Panc1 (cell line): ENCODE data around the gene SOX1. TPM values are rescaled to one million over a fixed set of nuclear protein-coding genes. Genes with fewer than 3 reads are reported as not detected.

Experiments used
- ATAC-seq: fragments of 200-7000 bp; cut with Tn5 transposase; 2 replicates; pipeline ENCODE4 v1.9.1; 2020; ENCODE audit warnings: mild to moderate bottlenecking, moderate library complexity
- BruUV-seq: library from RNA; stranded (reverse); fragments of 400-500 nt; replicated peaks from 2 replicates; lab custom pipeline; 2021; lab: Mats Ljungman, UMichigan
- CTCF ChIA-PET: fragments of 300-600 bp; sonication (Branson Sonifier 250); formaldehyde crosslinking; loops from one replicate; lab custom pipeline; 2022; ENCODE audit warnings: antibody characterized with exemption; lab: Charles Lee
- POLR2A ChIA-PET: fragments of 300-600 bp; sonication (Branson Sonifier 250); formaldehyde crosslinking; loops from one replicate; lab custom pipeline; 2022; ENCODE audit warnings: antibody characterized with exemption; lab: Charles Lee
- DNase-seq: peaks from one replicate; pipeline ENCODE4 v3.0.0-alpha.2; 2010; ENCODE audit warnings: low read depth, low spot score
- H3K27ac ChIP-seq: 2 replicates; pipeline ENCODE4 v1.5.1; 2011; ENCODE audit warnings: mild to moderate bottlenecking, low read length, inconsistent platforms
- H3K27me3 ChIP-seq: fragments of 200-500 bp; sonication (Bioruptor generic); 2 replicates; pipeline ENCODE4 v1.6.0; 2014; ENCODE audit warnings: low read length, inconsistent platforms; ENCODE audit not compliant: control insufficient read depth, insufficient read depth
- H3K36me3 ChIP-seq: fragments of 200-500 bp; sonication (Bioruptor generic); 2 replicates; pipeline ENCODE4 v1.5.1; 2014; ENCODE audit warnings: inconsistent platforms, mild to moderate bottlenecking, low read length, moderate library complexity; ENCODE audit not compliant: control insufficient read depth, insufficient read depth
- H3K4me1 ChIP-seq: 2 replicates; pipeline ENCODE4 v1.5.1; 2011; ENCODE audit warnings: inconsistent platforms, mild to moderate bottlenecking, low read length, moderate library complexity; ENCODE audit not compliant: control insufficient read depth, insufficient read depth
- H3K4me3 ChIP-seq, 2 experiments: 2 replicates each; pipeline ENCODE4 v1.5.1; 2011 to 2012; ENCODE audit warnings: low read depth in 2 of 2, low read length in 2 of 2, mild to moderate bottlenecking in 2 of 2, inconsistent platforms in 1 of 2, moderate library complexity in 1 of 2
- H3K9me3 ChIP-seq: fragments of 200-500 bp; sonication (Bioruptor generic); 2 replicates; pipeline ENCODE4 v1.5.1; 2014; ENCODE audit warnings: low read depth, mild to moderate bottlenecking, inconsistent platforms, low read length, moderate library complexity; ENCODE audit not compliant: control insufficient read depth, insufficient read depth
- CTCF ChIP-seq: fragments of 450-650 bp; IDR thresholded peaks from 2 replicates; pipeline ENCODE4 v1.5.1; 2017; ENCODE audit warnings: mild to moderate bottlenecking
- POLR2AphosphoS5 ChIP-seq: IDR thresholded peaks from 2 replicates; pipeline ENCODE4 v1.6.1; 2012; ENCODE audit warnings: mild to moderate bottlenecking, low read depth, low read length, moderate library complexity
- SIN3A ChIP-seq: IDR thresholded peaks from 2 replicates; pipeline ENCODE4 v1.6.1; 2012; ENCODE audit warnings: low read depth, mild to moderate bottlenecking, low read length, moderate library complexity, borderline replicate concordance; ENCODE audit not compliant: insufficient read depth
- TCF7L2 ChIP-seq: IDR thresholded peaks from 2 replicates; pipeline ENCODE4 v1.6.1; 2011; ENCODE audit warnings: mild to moderate bottlenecking, low read depth, low read length, inconsistent platforms
- in situ Hi-C: cut with HindIII; loops from 2 replicates; pipeline ENCODE4 v1.10.0; 2016; ENCODE audit warnings: low sequenced_read_pairs, low pct_unique_long_range_greater_than_20kb
- intact Hi-C: fragments of 100-400 bp; cut with micrococcal nuclease; formaldehyde crosslinking; loops from one replicate; pipeline ENCODE4 v1.10.0; 2022; ENCODE audit not compliant: unreplicated experiment
- total RNA-seq: library from RNA; stranded (reverse); gene quantifications from one replicate; pipeline ENCODE4 v1.2.1, GENCODE V29; 2021; ENCODE audit not compliant: unreplicated experiment
- TF ChIP-seq, protein P1 (sequence below), 2 experiments: IDR thresholded peaks; 2 replicates each; pipeline ENCODE4 v1.6.1; 2011 to 2012; ENCODE audit warnings: low read depth in 2 of 2, control low read depth in 1 of 2, low read length in 1 of 2, mild to moderate bottlenecking in 1 of 2, moderate library complexity in 1 of 2; ENCODE audit not compliant: insufficient read depth in 1 of 2

SOX1 gene
- total RNA-seq, 1 experiment from 2014 or later: not detected

GRCh38 chr13:112111239-112111857 is 44.4 kb downstream of the SOX1 start:
- POLR2A ChIA-PET: no interaction called here
- H3K4me1 ChIP-seq: no peaks in the 10 kb centered on the region
- H3K9me3 ChIP-seq: no peaks in the 10 kb centered on the region
- no peak overlapping the region for H3K27ac ChIP-seq
- H3K36me3 ChIP-seq: no peaks in the 10 kb centered on the region
- ATAC-seq: no peak
- H3K27me3 ChIP-seq: peaks cover 8% of the 10 kb centered on the region
- no peak overlapping the region for H3K4me3 ChIP-seq
- CTCF ChIA-PET: no interaction called here
- in situ Hi-C loops: no loop called here
- intact Hi-C loops: no loop called here
- TF ChIP-seq SIN3A (no peak), CTCF (no peak), POLR2AphosphoS5 (no peak), TCF7L2 (no peak)
- TF ChIP-seq, protein P1, sequence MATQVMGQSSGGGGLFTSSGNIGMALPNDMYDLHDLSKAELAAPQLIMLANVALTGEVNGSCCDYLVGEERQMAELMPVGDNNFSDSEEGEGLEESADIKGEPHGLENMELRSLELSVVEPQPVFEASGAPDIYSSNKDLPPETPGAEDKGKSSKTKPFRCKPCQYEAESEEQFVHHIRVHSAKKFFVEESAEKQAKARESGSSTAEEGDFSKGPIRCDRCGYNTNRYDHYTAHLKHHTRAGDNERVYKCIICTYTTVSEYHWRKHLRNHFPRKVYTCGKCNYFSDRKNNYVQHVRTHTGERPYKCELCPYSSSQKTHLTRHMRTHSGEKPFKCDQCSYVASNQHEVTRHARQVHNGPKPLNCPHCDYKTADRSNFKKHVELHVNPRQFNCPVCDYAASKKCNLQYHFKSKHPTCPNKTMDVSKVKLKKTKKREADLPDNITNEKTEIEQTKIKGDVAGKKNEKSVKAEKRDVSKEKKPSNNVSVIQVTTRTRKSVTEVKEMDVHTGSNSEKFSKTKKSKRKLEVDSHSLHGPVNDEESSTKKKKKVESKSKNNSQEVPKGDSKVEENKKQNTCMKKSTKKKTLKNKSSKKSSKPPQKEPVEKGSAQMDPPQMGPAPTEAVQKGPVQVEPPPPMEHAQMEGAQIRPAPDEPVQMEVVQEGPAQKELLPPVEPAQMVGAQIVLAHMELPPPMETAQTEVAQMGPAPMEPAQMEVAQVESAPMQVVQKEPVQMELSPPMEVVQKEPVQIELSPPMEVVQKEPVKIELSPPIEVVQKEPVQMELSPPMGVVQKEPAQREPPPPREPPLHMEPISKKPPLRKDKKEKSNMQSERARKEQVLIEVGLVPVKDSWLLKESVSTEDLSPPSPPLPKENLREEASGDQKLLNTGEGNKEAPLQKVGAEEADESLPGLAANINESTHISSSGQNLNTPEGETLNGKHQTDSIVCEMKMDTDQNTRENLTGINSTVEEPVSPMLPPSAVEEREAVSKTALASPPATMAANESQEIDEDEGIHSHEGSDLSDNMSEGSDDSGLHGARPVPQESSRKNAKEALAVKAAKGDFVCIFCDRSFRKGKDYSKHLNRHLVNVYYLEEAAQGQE (IDR thresholded peaks at IDR 0.05; ENCODE audit: insufficient read depth in 1 of 2, low read depth in 2 of 2, low read length in 1 of 2): no peak
- DNase-seq: no peak
- BruUV-seq: no TSS peak

- DNase-seq: no peak
- in situ Hi-C loops: no loop called here
- intact Hi-C loops: no loop called here
- no peak for ATAC-seq
- H3K27me3 ChIP-seq: peaks cover 8% of the 10 kb centered on the region
- no peaks in the 10 kb centered on the region for H3K9me3 ChIP-seq
- TF ChIP-seq TCF7L2 (no peak), POLR2AphosphoS5 (no peak), CTCF (no peak), SIN3A (no peak)
- TF ChIP-seq, protein P1 (IDR thresholded peaks at IDR 0.05; ENCODE audit: insufficient read depth in 1 of 2, low read depth in 2 of 2, low read length in 1 of 2): no peak
- CTCF ChIA-PET: no interaction called here
- no peak overlapping the region for H3K27ac ChIP-seq
- BruUV-seq: no TSS peak
- no peaks in the 10 kb centered on the region for H3K36me3 ChIP-seq
- no peak overlapping the region for H3K4me3 ChIP-seq
- POLR2A ChIA-PET: no interaction called here
- H3K4me1 ChIP-seq: no peaks in the 10 kb centered on the region
Observed at GRCh38 chr13:112112534-112113276, 45.8 kb downstream of the SOX1 start.
